GM18909 (cell line): Measurements from ENCODE around the gene BCHE.

ENCODE experiments used
- ATAC-seq: cut with Tn5 transposase; IDR thresholded peaks from one replicate; pipeline ENCODE4 v1.9.1; 2021; ENCODE audit warnings: mild to moderate bottlenecking; ENCODE audit not compliant: unreplicated experiment, poor library complexity

Gene BCHE

DNA sequence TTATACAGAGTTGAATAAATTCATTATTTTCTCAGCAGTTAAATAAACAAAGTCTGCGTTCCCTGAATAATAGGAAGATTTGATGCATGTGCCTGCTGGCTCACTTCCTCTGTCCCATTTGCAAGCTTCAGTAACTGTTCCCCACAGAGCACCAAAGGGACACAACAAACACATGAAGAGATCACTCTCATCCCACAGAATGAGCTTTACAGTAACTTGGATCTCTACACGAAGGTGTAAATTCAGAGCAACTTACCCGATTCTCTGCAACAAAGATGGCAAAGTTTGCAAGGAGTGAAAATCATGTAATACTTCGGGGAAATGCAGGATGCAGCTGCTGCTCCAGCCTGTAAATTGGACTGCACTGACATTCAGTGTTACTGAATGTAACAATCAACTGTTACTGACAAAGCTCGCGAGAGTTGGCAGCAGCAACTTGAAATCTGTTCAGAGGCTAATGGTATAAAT lies at the start of gene BCHE:
BCHE (minus strand) TSS at position 366 of the 468 bp plus-strand sequence. CDS start 6,390 bp downstream, outside the sequence.
- ATAC-seq: no peak

DNA sequence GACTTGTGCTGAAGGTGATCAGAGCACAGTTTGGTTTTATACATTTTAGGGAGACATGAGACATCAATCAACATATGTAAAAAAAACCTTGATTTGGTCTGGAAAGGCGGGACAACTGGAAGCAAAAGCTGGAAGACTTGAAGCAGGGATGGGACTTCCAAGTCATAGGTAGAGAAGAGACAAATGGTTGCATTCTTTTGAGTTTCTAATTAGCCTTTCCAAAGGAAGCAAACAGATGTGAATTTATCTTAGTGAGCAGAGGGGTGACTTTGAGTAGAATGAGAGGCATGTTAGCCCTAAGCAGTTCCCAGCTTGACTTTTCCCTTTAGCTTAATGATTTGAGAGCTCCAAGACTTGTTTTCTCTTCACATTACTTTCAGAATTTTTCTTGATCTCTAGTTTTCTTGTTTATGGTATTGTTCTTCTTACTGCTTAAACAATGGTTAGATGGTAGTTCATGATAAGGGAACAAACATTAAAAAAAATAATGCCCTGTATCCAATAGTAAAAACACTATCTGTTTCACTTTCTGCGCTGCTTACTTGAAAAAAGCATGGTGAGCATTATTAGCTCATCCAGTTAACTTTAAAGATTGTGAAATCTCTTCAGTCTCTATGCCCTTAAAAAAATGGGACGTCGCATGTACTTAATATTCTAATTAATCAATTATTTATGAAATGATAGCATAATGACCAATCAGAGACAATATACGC lies 48.5 kb upstream of the BCHE start:
- ATAC-seq: no peak

DNA sequence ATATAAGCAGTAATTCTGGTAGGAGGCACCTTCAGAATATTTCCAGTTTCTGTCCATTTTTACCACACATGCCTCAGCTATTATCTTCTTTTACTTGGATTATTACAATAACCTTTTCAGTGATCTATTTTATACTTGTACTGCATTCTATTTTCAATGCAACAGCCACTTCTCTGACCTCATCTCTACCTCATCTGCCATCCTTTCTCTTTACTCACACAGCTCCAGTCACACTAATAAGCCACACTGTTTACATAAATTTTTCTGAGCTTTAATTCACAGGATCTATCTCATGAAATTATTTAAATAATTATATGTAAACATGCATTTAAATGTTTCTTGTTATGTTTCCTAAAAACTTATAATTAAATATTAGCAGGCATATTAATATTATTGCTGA lies 47.3 kb upstream of the BCHE start:
- no peak for ATAC-seq

DNA sequence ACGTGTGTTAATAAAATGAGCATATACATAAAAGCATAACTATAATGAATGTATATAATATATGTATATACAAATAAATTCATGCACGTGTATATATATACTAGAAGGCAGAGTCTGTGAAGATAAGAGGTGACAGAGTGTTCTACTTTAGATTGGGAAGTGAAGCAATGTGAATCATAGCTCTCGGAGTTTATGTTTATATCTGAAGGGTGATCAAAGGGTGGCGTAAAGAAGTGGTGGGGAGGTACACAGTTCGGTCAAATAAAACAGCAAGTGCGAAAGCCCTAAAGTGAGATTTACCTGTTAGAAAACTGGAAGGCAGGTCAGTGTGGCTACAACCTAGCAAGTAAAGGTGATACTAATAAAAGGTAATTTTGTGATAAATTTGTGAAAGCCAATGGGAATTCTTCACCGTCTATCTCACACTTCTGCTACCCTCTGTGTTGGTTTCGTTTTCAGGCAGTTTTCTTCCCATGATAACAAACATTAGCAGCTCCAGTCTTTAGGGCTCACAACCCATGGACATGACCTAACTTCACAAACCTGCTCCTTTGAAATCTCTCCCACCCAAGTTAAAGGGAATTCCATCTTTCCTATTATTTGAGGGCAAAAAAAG lies 46.7 kb upstream of the BCHE start:
- no peak for ATAC-seq

DNA sequence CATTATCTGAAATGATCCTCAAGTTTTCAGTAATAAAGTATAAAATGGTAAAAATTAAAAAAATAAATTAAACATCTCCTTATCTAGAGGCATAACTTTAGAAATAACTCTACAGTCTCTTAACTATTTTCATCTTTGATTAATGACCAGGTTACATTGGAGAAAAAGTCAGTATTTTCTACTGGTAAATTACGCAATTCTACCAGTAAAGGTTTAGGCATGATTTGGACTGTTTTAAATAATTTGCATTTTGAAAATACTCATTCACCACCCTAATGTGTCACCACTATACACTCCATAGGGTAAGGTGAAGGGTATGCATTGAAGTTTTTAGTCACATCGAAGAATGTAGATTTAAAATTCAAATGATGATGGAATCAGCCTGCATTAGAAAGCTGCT lies 45.9 kb upstream of the BCHE start:
- no peak for ATAC-seq

DNA sequence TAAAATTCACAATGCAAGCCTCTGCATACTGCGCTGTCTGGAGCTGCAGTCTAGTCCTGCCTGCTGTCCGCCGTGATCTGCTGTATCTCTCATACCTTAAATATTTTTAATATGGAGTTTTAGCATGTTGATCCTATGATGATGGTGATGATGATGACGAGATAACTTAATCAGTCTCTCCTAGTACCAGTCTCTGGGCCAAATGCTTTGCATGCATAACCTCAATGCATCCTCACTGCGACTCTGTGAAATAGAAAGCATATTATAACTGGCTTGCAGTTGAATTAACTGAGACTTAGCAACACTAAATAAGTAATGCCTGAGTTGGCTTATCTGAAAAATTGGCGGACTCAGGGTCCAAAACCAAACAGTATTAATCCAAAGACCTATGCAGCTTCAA lies 38.4 kb upstream of the BCHE start:
- ATAC-seq: no peak

DNA sequence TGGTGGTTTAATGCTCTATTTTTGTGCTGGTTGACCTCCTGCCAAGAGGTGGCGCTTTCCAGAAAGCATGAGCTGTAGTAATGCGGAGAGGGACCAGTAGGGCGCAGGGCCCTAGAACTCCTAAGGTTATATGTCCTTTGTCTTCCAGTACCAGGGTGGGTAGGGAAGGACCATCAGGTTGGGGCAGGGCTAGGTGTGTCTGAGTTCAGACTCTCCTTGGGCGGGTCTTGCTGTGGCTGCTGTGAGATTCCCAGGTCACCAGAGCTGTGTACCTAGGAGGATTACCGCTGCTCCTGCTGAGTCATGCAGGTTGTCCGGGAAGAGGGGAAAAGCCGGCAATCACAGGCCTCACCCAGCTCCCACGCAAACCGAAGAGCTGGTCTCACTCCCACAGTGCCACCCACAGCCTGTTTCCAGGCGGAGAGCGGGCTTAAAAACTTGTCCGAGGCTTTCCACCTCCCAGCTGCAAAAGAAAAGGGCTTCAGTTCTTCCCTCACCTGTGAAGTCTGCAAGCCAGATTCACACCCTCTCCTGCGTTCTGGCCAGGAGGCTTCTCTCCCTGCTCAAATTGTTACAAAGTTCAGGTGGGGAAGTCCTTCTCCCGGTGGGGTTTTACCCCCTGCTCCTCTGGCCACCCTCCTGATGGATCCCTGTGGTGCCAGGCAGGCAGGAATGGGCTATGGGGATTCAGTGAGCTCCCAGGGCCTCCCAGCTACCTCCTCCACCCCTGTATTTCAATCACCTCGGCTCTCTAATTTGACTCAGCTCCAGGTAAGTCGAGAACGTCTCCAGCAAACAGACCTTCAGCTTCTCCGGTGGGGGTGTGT lies 37.7 kb upstream of the BCHE start:
- no peak for ATAC-seq

DNA sequence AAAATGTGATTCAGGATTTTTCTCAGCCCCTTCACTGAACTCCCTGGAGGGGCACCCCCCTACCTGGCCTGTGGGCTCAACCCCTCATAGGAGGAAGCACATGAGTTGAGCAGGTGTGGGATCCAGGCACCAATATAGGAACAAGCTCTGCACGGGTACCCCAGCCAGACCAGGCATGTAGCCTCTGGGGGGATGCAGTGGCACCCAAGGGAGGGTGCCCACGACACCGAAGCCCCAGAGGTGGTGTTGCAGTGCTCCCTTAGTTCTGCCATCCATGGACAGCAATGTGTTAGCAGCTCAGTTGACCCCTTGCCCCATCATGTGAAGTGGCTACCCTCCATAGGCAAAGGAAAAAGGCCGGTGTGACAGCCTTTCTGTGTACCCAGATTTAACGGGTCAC lies 30.9 kb upstream of the BCHE start:
- ATAC-seq: no peak

DNA sequence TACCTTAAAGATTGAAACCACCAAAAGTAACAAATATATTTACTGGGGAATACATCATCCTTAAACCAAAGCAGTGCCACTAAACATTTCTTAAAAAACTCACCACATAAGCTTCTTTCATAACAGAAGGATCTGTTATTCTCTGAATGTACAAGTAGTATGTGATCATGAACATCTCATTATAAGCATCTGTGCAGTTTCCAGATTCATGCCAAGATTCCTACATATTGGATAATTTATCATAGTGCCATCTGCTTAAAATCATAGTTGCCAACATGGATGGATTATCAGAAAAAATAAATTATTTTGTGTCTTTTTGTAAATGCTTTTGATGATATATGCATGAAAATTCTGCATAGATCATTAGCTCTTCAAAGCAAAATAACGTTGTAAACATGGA lies 21.8 kb upstream of the BCHE start:
- no peak for ATAC-seq

DNA sequence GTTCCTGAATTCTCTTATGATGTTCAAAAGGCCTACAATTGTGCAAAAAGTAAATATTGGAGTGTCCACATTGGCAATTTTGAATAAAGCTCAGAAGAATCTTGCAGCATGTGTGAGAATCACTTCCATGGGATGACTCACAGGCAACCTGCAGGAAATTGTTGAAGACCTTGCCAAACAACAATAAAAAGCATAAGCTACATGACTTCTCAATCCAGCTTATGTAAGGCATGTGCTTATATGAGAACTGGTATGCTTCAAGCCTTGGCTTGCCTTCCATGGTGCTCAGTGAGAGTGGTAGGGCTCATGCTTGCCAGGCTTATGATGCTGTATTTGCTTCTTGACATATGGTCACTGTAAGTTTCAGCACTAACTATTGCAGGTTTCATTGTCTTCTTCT lies 18.4 kb upstream of the BCHE start:
- ATAC-seq: no peak

DNA sequence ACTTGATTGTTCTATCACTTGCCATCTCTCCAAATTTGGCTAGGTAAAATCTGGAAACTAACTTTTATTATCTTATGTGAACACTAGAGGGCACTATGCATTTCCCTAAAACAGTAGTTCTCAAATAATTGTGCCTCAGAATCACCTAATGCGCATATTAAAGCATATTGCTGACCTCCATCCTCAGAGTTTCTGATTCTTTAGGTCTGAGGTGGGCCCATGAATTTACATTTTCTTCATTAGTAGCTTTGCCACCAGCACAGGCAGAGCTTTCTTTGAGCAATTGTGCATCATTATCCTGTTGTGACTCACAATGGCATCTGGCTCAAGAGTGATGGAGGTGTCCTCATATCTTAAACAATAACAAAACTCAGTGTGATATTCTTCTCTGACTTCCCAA lies 17.5 kb upstream of the BCHE start:
- peak; percentile 48 for ATAC-seq

DNA sequence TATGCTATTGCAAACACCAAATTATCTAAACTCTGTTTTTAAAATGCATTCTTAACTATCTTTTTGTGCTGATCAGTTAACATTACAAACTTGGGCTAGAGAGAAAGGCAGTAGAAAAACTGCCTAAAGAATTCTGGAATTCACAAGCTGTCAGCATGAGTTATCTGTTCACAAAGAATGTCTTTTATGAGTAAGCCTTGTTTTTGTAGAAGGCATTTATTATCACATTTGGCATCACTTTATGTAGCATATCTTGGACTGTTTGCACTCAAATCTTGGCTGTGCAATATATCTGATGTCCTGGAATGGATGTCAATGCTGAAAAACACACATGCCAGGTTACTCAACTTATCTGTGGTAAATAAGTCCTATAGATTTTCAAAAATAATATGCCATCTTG lies 15.5 kb upstream of the BCHE start:
- no peak for ATAC-seq

DNA sequence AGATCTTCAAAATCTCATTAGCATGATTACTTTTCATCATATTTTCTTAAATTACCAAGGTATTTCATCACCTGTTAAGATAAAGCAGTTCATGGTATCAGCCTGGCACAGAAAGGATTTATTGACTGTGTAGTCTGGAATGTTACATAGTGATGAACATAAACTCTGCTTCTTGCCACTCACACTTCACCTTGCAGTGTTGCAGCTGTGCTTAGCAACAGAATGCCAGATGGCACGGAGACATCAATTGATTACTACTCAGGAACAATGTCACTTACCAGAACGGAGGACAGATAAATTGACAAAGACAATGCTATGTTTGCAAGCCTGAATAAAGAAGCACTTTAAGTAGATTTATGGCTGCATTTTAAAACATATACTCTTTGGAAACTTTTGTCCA lies 15.0 kb upstream of the BCHE start:
- no peak for ATAC-seq

DNA sequence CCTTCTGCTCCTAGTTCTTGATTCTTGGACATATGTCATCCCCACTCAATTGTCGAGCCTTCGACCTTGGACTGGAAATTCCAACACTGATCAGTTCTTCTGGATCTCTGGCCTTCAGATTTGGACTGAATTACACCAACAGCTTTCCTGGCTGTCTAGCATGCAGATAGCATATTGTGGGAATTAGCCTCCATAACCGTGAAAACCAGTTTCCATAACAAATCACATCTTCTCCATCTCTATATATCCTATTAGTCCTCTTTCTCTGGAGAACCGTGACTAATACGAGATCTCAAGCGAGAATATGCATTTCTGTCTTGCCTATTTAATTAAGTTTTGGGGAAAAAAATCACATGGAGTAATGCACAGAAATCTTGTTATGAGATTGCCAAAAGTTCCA lies 8.8 kb upstream of the BCHE start:
- no peak for ATAC-seq

DNA sequence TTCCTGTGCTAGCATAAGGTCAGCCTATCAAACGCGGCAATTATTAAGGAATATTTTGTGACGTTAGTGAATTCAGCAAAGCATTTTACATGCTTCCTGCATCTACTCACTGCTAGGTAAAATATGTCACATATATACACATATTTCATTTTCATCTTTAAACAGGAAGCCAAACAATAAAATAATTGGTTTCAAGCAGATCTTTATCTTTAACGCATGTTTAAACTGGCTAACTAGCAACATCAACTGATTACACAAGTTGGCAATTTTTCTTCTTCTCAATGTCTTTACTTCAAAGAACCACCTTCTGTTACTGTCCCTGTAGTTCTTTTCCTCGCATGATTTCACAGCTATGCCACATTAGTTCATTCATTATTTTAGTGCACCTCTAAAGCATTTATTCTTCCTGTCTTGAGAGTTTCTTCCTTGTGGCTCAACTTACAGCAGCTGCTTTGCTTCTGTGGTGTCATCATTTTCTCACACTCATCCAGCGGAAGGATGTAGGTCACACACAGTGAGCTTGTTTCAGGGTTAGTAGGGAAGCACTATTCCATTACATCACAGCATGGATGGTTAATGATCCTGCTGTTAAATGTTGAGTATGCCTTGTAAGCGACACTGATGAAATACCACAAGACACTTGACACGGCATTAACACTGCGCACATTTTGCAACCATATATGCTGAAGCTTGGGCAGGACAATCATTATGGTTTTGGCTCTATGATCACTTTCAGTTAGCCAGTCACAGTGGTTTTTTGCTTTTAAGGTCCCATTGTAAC lies 2.3 kb upstream of the BCHE start:
- ATAC-seq: no peak

DNA sequence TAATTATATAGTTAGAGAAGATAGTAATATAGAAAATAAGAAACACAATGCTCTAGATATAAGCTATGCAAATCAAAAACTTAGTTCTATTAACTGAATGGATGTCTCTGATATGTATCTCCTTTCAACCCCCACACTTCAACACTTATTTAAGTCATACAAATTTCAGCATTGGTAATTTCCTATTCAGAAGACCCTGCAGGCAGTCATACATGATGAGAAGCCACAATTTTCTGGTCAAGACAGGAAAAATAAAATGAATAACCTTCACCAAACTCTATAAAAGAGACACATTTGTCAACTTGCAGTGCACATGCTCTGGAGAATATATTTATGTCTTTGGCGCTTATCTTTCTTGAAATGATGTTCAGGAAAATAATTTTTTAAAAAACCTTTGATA lies 578 bp upstream of the BCHE start:
- no peak for ATAC-seq

DNA sequence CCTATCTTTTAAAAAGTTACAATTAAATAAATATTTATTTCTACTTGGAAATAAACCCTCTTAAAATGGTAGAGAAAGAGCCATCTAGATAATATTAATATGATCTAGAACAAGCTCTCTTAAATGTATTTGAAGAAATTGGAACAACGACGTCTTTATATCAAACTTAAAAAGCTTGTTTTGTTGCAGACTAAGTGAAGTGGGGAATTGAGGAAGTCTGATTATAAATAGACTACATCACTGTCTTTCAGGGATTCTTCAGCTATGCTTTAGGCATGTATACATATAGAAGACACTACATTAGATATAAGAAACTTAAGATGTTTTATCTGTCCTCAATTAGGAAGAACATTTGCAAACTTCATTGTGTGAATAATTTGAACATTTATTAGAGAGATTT lies 1.8 kb downstream of the BCHE start:
- ATAC-seq: no peak

DNA sequence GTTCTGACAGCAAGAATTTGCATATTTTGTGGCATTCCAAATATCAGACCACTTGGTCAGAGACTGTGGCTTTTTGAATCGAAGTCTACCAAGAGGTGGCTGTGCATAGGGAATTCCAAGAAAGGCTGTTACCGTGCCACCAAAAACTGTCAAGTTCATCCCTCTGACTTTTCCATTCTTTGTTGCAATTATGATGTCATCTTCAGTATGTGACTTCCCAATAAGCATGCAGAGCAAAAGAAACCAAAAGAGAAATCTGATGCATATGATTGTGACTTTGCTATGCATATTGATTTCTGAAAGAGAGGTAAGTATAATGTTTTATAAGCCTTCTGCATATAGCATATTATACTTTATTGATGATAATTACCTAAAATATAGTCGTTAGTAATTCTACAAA lies 6.5 kb downstream of the BCHE start:
- ATAC-seq: no peak

DNA sequence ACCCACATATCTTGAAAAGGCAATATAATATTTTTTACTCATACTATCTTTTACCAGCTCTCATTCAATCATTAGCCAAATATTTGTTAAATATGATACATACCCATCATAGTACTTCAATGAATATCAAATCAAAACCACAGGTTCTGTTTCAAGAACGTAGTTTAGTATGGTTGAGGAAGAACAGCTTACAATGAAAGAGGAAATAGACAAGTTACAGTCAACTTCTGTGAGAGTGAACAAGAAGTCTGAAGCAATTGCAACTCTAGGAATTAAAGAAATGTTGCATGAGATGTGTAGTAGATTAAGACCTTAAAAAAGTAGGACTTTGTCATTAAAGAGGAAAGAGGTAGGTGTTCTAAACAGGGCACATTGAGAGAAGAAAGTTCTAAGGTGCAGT lies 9.3 kb downstream of the BCHE start:
- ATAC-seq: no peak

DNA sequence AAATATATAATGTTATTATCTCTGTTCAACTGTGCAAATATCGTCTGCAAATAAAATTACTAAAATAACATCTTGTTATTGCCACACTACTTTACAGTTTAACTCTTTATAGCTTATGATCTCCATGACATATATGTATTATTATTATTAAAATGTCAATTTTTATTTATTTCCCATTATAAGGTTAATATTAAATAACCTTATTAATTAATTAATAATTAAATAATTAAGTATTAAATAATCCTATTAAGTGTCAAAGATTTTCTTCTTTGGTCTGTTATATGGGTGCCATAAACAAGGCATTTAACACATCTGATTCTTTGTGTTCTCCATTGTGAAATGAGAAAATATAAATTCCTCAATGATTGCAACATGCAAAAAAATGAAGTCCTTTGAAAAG lies 10.0 kb downstream of the BCHE start:
- no peak for ATAC-seq

DNA sequence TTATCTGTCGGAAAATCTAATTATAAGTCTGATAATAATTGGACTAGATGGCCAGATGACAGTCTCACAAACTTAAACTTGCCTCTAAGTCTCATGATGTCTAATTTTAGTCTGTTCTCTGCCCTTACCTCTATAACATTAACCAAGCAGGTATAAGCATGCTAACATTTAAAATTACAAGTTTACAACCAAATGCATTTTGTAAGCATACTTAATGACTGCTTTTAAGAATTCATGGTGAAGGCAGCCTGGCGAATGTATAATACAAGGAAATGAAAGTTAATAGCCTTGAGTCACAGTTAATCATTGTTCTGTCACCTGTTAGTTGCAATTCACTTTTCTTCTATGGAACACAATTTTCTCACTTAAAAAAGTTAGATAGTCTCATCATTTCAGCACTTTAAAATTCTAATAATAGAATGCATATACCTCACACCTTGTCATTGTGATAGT lies 16.5 kb downstream of the BCHE start:
- no peak for ATAC-seq
